HG02884 (cell line): ENCODE data around the gene JMJD4.
"Not testable (repeated sequence)": the region's sequence is repeated elsewhere in the genome, so short reads cannot be mapped to it uniquely, and the experiment has no call there.

ENCODE experiments used
- ATAC-seq: cut with Tn5 transposase; IDR thresholded peaks from one replicate; pipeline ENCODE4 v1.9.1; 2021; ENCODE audit warnings: mild to moderate bottlenecking, moderate library complexity; ENCODE audit not compliant: unreplicated experiment

The JMJD4 gene

GRCh38 chr1:227707846-227708245 lies 27.3 kb downstream of the JMJD4 start:
- no peak for ATAC-seq

GRCh38 chr1:227701631-227702030 lies 33.5 kb downstream of the JMJD4 start:
- not testable (repeated sequence) for ATAC-seq

- no peak for ATAC-seq
Observed at GRCh38 chr1:227697321-227697864, 37.7 kb downstream of the JMJD4 start.

GRCh38 chr1:227685807-227686206 lies 49.3 kb downstream of the JMJD4 start:
- no peak for ATAC-seq
